ENCODE results near the gene ANAPC4.

Gene ANAPC4

GRCh38 chr4:25383647-25384046 lies 6.6 kb downstream of the ANAPC4 start:
- TF ChIP-seq EZH2 (IDR thresholded peaks at IDR 0.05; ENCODE audit: borderline replicate concordance, low read length): no peak
- TF ChIP-seq CTCF (IDR thresholded peaks at IDR 0.05; ENCODE audit: low read length): no peak
- Histone ChIP-seq H3K9me2 (ENCODE audit: low read depth, low read length) (no peaks in the 10 kb centered on the region), H3K9ac (ENCODE audit: low read length) (no peak overlapping the region), H3K79me2 (ENCODE audit: insufficient read depth, low read length) (peaks cover 3% of the 10 kb centered on the region; the same call in 1 of the 2 replicates), H3K4me2 (ENCODE audit: low read length) (no peak overlapping the region), H2AFZ (ENCODE audit: low read length) (no peak overlapping the region), H3K4me3 (ENCODE audit: low read depth, low read length, poor library complexity, severe bottlenecking) (no peak overlapping the region), H3K9me3 (ENCODE audit: low read length) (no peaks in the 10 kb centered on the region), H3F3A (ENCODE audit: insufficient read depth, low read length) (no peaks in the 10 kb centered on the region), H3K4me1 (ENCODE audit: insufficient read depth, low read length, severe bottlenecking) (peaks cover 9% of the 10 kb centered on the region), H3K36me3 (ENCODE audit: insufficient read depth, low read length) (peaks cover 41% of the 10 kb centered on the region), H4K20me1 (ENCODE audit: insufficient read depth, low read length) (no peaks in the 10 kb centered on the region), H3K27me3 (ENCODE audit: insufficient read depth, low read length) (no peaks in the 10 kb centered on the region), H3K27ac (ENCODE audit: low read depth, low read length, poor library complexity, severe bottlenecking) (no peak overlapping the region)

- no peaks in the 10 kb centered on the region for H3K4me1 ChIP-seq (ENCODE audit: insufficient read depth, low read length, severe bottlenecking)
- H4K20me1 ChIP-seq (ENCODE audit: insufficient read depth, low read length): no peaks in the 10 kb centered on the region
- peaks cover 54% of the 10 kb centered on the region for H3K36me3 ChIP-seq (ENCODE audit: insufficient read depth, low read length)
- H3K27me3 ChIP-seq (ENCODE audit: insufficient read depth, low read length): no peaks in the 10 kb centered on the region
- H3K9me3 ChIP-seq (ENCODE audit: low read length): no peaks in the 10 kb centered on the region
- no peak overlapping the region for H2AFZ ChIP-seq (ENCODE audit: low read length)
- no peaks in the 10 kb centered on the region for H3K9me2 ChIP-seq (ENCODE audit: low read depth, low read length)
- no peak for TF ChIP-seq CTCF (IDR thresholded peaks at IDR 0.05; ENCODE audit: low read length)
- H3K9ac ChIP-seq (ENCODE audit: low read length): no peak overlapping the region
- H3K4me3 ChIP-seq (ENCODE audit: low read depth, low read length, poor library complexity, severe bottlenecking): no peak overlapping the region
- H3F3A ChIP-seq (ENCODE audit: insufficient read depth, low read length): no peaks in the 10 kb centered on the region
- H3K79me2 ChIP-seq (ENCODE audit: insufficient read depth, low read length): no peaks in the 10 kb centered on the region
- no peak overlapping the region for H3K4me2 ChIP-seq (ENCODE audit: low read length)
- H3K27ac ChIP-seq (ENCODE audit: low read depth, low read length, poor library complexity, severe bottlenecking): no peak overlapping the region
Observed at GRCh38 chr4:25386926-25387325, 9.9 kb downstream of the ANAPC4 start.

GRCh38 chr4:25397305-25397704 lies 20.2 kb downstream of the ANAPC4 start:
- no peak for TF ChIP-seq CTCF (IDR thresholded peaks at IDR 0.05; ENCODE audit: low read length)
- TF ChIP-seq EZH2 (IDR thresholded peaks at IDR 0.05; ENCODE audit: borderline replicate concordance, low read length): no peak
- H3K4me1 ChIP-seq (ENCODE audit: insufficient read depth, low read length, severe bottlenecking): no peaks in the 10 kb centered on the region
- peaks cover 66% of the 10 kb centered on the region for H3K36me3 ChIP-seq (ENCODE audit: insufficient read depth, low read length)
- H4K20me1 ChIP-seq (ENCODE audit: insufficient read depth, low read length): no peaks in the 10 kb centered on the region
- H3K4me3 ChIP-seq (ENCODE audit: low read depth, low read length, poor library complexity, severe bottlenecking): no peak overlapping the region
- H3K9ac ChIP-seq (ENCODE audit: low read length): no peak overlapping the region
- H3K9me2 ChIP-seq (ENCODE audit: low read depth, low read length): no peaks in the 10 kb centered on the region
- no peak overlapping the region for H3K4me2 ChIP-seq (ENCODE audit: low read length)
- no peaks in the 10 kb centered on the region for H3F3A ChIP-seq (ENCODE audit: insufficient read depth, low read length)
- H2AFZ ChIP-seq (ENCODE audit: low read length): no peak overlapping the region
- H3K79me2 ChIP-seq (ENCODE audit: insufficient read depth, low read length): no peaks in the 10 kb centered on the region
- H3K27ac ChIP-seq (ENCODE audit: low read depth, low read length, poor library complexity, severe bottlenecking): no peak overlapping the region
- H3K27me3 ChIP-seq (ENCODE audit: insufficient read depth, low read length): no peaks in the 10 kb centered on the region
- no peaks in the 10 kb centered on the region for H3K9me3 ChIP-seq (ENCODE audit: low read length)

Measured in OCI-LY1 (cell line).